Measurements from ENCODE around the gene TIPIN.
A peak's percentile ranks its signal among the peaks of the same experiment; 100 is the strongest.
"Not testable (repeated sequence)": the region's sequence is repeated elsewhere in the genome, so short reads cannot be mapped to it uniquely, and the experiment has no call there.

Gene TIPIN

GRCh38 chr15:66381376-66381775, 24.9 kb upstream of the TIPIN start:
- not testable (repeated sequence) for DNase-seq

- DNase-seq: no peak
These were observed 22.4 kb upstream of the TIPIN start for GRCh38 chr15:66378814-66379430.

- no peak for DNase-seq
These were observed 17.7 kb upstream of the TIPIN start for GRCh38 chr15:66374179-66374578.

- peak; percentile 42 for DNase-seq
These were observed 13.5 kb upstream of the TIPIN start for GRCh38 chr15:66369773-66370651.

- no peak for DNase-seq
These were observed 8.6 kb upstream of the TIPIN start for GRCh38 chr15:66364944-66365528.

GRCh38 chr15:66362776-66363175, 6.3 kb upstream of the TIPIN start:
- no peak for DNase-seq

GRCh38 chr15:66361745-66362460, 5.4 kb upstream of the TIPIN start:
- DNase-seq: not testable (repeated sequence)

GRCh38 chr15:66359740-66360139, 3.3 kb upstream of the TIPIN start:
- DNase-seq: no peak

- DNase-seq: no peak
These were observed 467 bp downstream of the TIPIN start for GRCh38 chr15:66356077-66356358.

- DNase-seq: not testable (repeated sequence)
These were observed 8.0 kb downstream of the TIPIN start for GRCh38 chr15:66348530-66348929.

- no peak for DNase-seq
These were observed 27.7 kb downstream of the TIPIN start for GRCh38 chr15:66328771-66329170.

- no peak for DNase-seq
These were observed 28.7 kb downstream of the TIPIN start for GRCh38 chr15:66327736-66328135.

GRCh38 chr15:66326051-66326450, 30.4 kb downstream of the TIPIN start:
- no peak for DNase-seq

GRCh38 chr15:66323312-66323928, 33.1 kb downstream of the TIPIN start:
- DNase-seq: no peak

GRCh38 chr15:66312144-66312543, 44.3 kb downstream of the TIPIN start:
- no peak for DNase-seq

- DNase-seq: no peak
These were observed 45.7 kb downstream of the TIPIN start for GRCh38 chr15:66310786-66311185.

GRCh38 chr15:66309828-66310227, 46.7 kb downstream of the TIPIN start:
- no peak for DNase-seq

GRCh38 chr15:66308531-66308930, 48.0 kb downstream of the TIPIN start:
- DNase-seq: no peak

GRCh38 chr15:66306381-66306780, 50.1 kb downstream of the TIPIN start:
- DNase-seq: no peak

- not testable (repeated sequence) for DNase-seq
These were observed 52.1 kb downstream of the TIPIN start for GRCh38 chr15:66304425-66304824.

- DNase-seq: no peak
These were observed 53.8 kb downstream of the TIPIN start for GRCh38 chr15:66302489-66303278.

- DNase-seq: no peak
These were observed 57.7 kb downstream of the TIPIN start for GRCh38 chr15:66298803-66299251.

Measured in activated CD4-positive, alpha-beta T cell treated with anti-CD3 and anti-CD28 coated beads for 48 hours (primary cell).